Breast epithelium (tissue), 3 donors: ENCODE data around the gene MRPS10.

ENCODE experiments used
- CTCF ChIP-seq, 3 donors: fragments of 450-650 bp; IDR thresholded peaks; one replicate each; pipeline ENCODE4 v1.5.1; 2016 to 2017; ENCODE audit warnings: antibody characterized with exemption in 3 of 3, mild to moderate bottlenecking in 3 of 3, moderate library complexity in 3 of 3
- POLR2A ChIP-seq: fragments of 450-650 bp; IDR thresholded peaks from one replicate; pipeline ENCODE4 v1.6.1; 2016; ENCODE audit warnings: antibody characterized with exemption, mild to moderate bottlenecking, moderate library complexity
- POLR2AphosphoS5 ChIP-seq, 3 donors: sonication (generic); formaldehyde crosslinking; IDR thresholded peaks; one replicate each; pipeline ENCODE4 v1.6.1; 2017; ENCODE audit warnings: antibody characterized with exemption in 3 of 3

- TF ChIP-seq CTCF (IDR thresholded peaks at IDR 0.05) (no peak), POLR2A (no peak), POLR2AphosphoS5 (IDR thresholded peaks at IDR 0.05) (no peak)
These were observed 53.7 kb downstream of the MRPS10 start for GRCh38 chr6:42163981-42164380.
